Mesothelial cell of epicardium (in vitro differentiated cells): Measurements from ENCODE around the gene SERAC1. TPM values are rescaled to one million over a fixed set of nuclear protein-coding genes. Genes with fewer than 3 reads are reported as not detected.

Experiments used
- DNase-seq, 2 experiments: peaks; one replicate each; pipeline ENCODE4 v3.0.0; 2021; ENCODE audit warnings: low spot score in 2 of 2; ENCODE audit not compliant: unreplicated experiment in 2 of 2
- H3K27ac Mint-ChIP-seq: 2 replicates; pipeline ENCODE4 v1.8.0; 2021; ENCODE audit warnings: mixed read lengths
- H3K27me3 Mint-ChIP-seq: 2 replicates; pipeline ENCODE4 v1.8.0; 2021; ENCODE audit warnings: low read depth, mixed read lengths
- H3K36me3 Mint-ChIP-seq: 2 replicates; pipeline ENCODE4 v1.8.0; 2021; ENCODE audit warnings: mixed read lengths
- H3K4me1 Mint-ChIP-seq: 2 replicates; pipeline ENCODE4 v1.8.0; 2021; ENCODE audit warnings: mixed read lengths
- H3K4me3 Mint-ChIP-seq: 2 replicates; pipeline ENCODE4 v1.8.0; 2021; ENCODE audit warnings: mild to moderate bottlenecking, moderate library complexity, mixed read lengths
- H3K9me3 Mint-ChIP-seq: 2 replicates; pipeline ENCODE4 v1.8.0; 2021; ENCODE audit warnings: mixed read lengths
- CTCF ChIP-seq: fragments of 200-600 bp; sonication (generic); IDR thresholded peaks from one replicate; pipeline ENCODE4 v1.5.0; 2021; ENCODE audit warnings: antibody characterized with exemption; ENCODE audit not compliant: unreplicated experiment
- total RNA-seq: library from RNA; stranded (reverse); gene quantifications from 3 replicates; pipeline ENCODE4 v1.2.1, GENCODE V29; 2021

SERAC1 gene
- total RNA-seq, 1 donor from 2014 or later, result 9.8 TPM

GRCh38 chr6:158078320-158078719 lies 89.7 kb downstream of the SERAC1 start:
- Mint-ChIP-seq H3K27ac (no peak overlapping the region), H3K4me3 (no peak overlapping the region), H3K36me3 (peaks cover 51% of the 10 kb centered on the region), H3K4me1 (no peaks in the 10 kb centered on the region), H3K27me3 (no peaks in the 10 kb centered on the region), H3K9me3 (no peaks in the 10 kb centered on the region)
- no peak for TF ChIP-seq CTCF
- no peak for DNase-seq

- no peak for DNase-seq
- no peak for TF ChIP-seq CTCF
- H3K27me3 Mint-ChIP-seq, result no peaks in the 10 kb centered on the region
- peaks cover 47% of the 10 kb centered on the region for H3K36me3 Mint-ChIP-seq
- no peaks in the 10 kb centered on the region for H3K9me3 Mint-ChIP-seq
- H3K27ac Mint-ChIP-seq, result no peak overlapping the region
- no peaks in the 10 kb centered on the region for H3K4me1 Mint-ChIP-seq
- H3K4me3 Mint-ChIP-seq, result no peak overlapping the region
These were observed 90.4 kb downstream of the SERAC1 start for GRCh38 chr6:158077676-158078075.

GRCh38 chr6:158076548-158076947 lies 91.5 kb downstream of the SERAC1 start:
- Mint-ChIP-seq H3K36me3 (peaks cover 42% of the 10 kb centered on the region), H3K27ac (no peak overlapping the region), H3K4me3 (no peak overlapping the region), H3K4me1 (peaks cover 2% of the 10 kb centered on the region), H3K27me3 (no peaks in the 10 kb centered on the region), H3K9me3 (no peaks in the 10 kb centered on the region)
- no peak for DNase-seq
- TF ChIP-seq CTCF, result no peak

GRCh38 chr6:158073776-158074175 lies 94.3 kb downstream of the SERAC1 start:
- H3K36me3 Mint-ChIP-seq, result peaks cover 33% of the 10 kb centered on the region
- H3K27me3 Mint-ChIP-seq, result no peaks in the 10 kb centered on the region
- peaks cover 2% of the 10 kb centered on the region for H3K4me1 Mint-ChIP-seq
- no peak overlapping the region for H3K27ac Mint-ChIP-seq
- no peak for DNase-seq
- H3K9me3 Mint-ChIP-seq, result no peaks in the 10 kb centered on the region
- H3K4me3 Mint-ChIP-seq, result no peak overlapping the region
- no peak for TF ChIP-seq CTCF

GRCh38 chr6:158072083-158072721 lies 95.9 kb downstream of the SERAC1 start:
- H3K4me3 Mint-ChIP-seq, result no peak overlapping the region
- peak in 1 of 2 experiments; percentile 79 for DNase-seq
- TF ChIP-seq CTCF, result peak; percentile 75
- H3K4me1 Mint-ChIP-seq, result peaks cover 2% of the 10 kb centered on the region
- peaks cover 26% of the 10 kb centered on the region for H3K36me3 Mint-ChIP-seq
- no peaks in the 10 kb centered on the region for H3K27me3 Mint-ChIP-seq
- H3K9me3 Mint-ChIP-seq, result no peaks in the 10 kb centered on the region
- peak overlapping the region; percentile 60 for H3K27ac Mint-ChIP-seq
